HEK293 (cell line): Measurements from ENCODE around the gene EHD3.

Experiments
- CTCF ChIA-PET: fragments of 350-600 bp; formaldehyde crosslinking; extraction: SDS; loops from one replicate; lab custom pipeline; 2021; ENCODE audit warnings: antibody characterized with exemption; lab: Yijun Ruan, JAX
- POLR2A ChIA-PET: fragments of 300-600 bp; formaldehyde crosslinking; extraction: SDS; loops from one replicate; lab custom pipeline; 2020; ENCODE audit warnings: antibody characterized with exemption, inconsistent platforms; lab: Yijun Ruan, JAX
- H3K27ac ChIP-seq: fragments of 200-500 bp; sonication (Bioruptor generic); 2 replicates; pipeline ENCODE4 v1.5.1; 2014; ENCODE audit warnings: low read depth, low read length, control low read depth, inconsistent platforms; ENCODE audit errors: extremely low read depth
- H3K36me3 ChIP-seq, 2 experiments: fragments of 200-500 bp in 1 of 2; sonication (Bioruptor generic) in 1 of 2; 1 replicate in 1 of 2; 2 replicates in 1 of 2; pipeline ENCODE4 v1.5.1; 2014 to 2017; ENCODE audit warnings: inconsistent platforms in 2 of 2, low read length in 2 of 2; ENCODE audit not compliant: control insufficient read depth in 2 of 2, insufficient read depth in 1 of 2
- H3K4me1 ChIP-seq: fragments of 200-500 bp; sonication (Bioruptor generic); 2 replicates; pipeline ENCODE4 v1.5.1; 2014; ENCODE audit warnings: mild to moderate bottlenecking, low read length, inconsistent platforms; ENCODE audit not compliant: control insufficient read depth, insufficient read depth
- H3K4me3 ChIP-seq: 2 replicates; pipeline ENCODE4 v1.5.1; 2011; ENCODE audit warnings: low read depth, mild to moderate bottlenecking, control low read depth, low read length, moderate library complexity
- H3K9me3 ChIP-seq: fragments of 200-500 bp; sonication (Bioruptor generic); 2 replicates; pipeline ENCODE4 v1.5.1; 2014; ENCODE audit warnings: low read depth, low read length, inconsistent platforms; ENCODE audit not compliant: control insufficient read depth, insufficient read depth
- HOXC10 ChIP-seq: sonication (generic); formaldehyde crosslinking; IDR thresholded peaks from 2 replicates; pipeline ENCODE4 v1.8.1; 2023; ENCODE audit warnings: mild to moderate bottlenecking, missing genetic modification reagents
- KLF10 ChIP-seq: fragments of 450-650 bp; IDR thresholded peaks from 2 replicates; pipeline ENCODE4 v1.5.1; 2018; ENCODE audit warnings: missing biosample characterization, mild to moderate bottlenecking, missing genetic modification characterization
- OSR2 ChIP-seq: fragments of 450-650 bp; formaldehyde crosslinking; IDR thresholded peaks from 2 replicates; pipeline ENCODE4 v1.5.1; 2016; ENCODE audit warnings: missing biosample characterization, missing genetic modification characterization
- YY2 ChIP-seq: fragments of 450-650 bp; formaldehyde crosslinking; IDR thresholded peaks from 2 replicates; pipeline ENCODE4 v1.5.1; 2016; ENCODE audit warnings: missing biosample characterization, missing genetic modification characterization
- ZBTB1 ChIP-seq: fragments of 450-650 bp; formaldehyde crosslinking; IDR thresholded peaks from 2 replicates; pipeline ENCODE4 v1.5.1; 2016; ENCODE audit warnings: missing biosample characterization, missing genetic modification characterization
- ZBTB49 ChIP-seq: fragments of 450-650 bp; formaldehyde crosslinking; IDR thresholded peaks from 2 replicates; pipeline ENCODE4 v1.5.1; 2016; ENCODE audit warnings: missing biosample characterization, missing genetic modification characterization, low read depth
- ZBTB6 ChIP-seq: fragments of 450-650 bp; formaldehyde crosslinking; IDR thresholded peaks from 2 replicates; pipeline ENCODE4 v1.5.1; 2017; ENCODE audit warnings: missing biosample characterization, missing genetic modification characterization
- ZFP69B ChIP-seq: fragments of 450-650 bp; formaldehyde crosslinking; IDR thresholded peaks from 2 replicates; pipeline ENCODE4 v1.5.1; 2016; ENCODE audit warnings: missing biosample characterization, missing genetic modification characterization
- ZNF114 ChIP-seq: fragments of 450-650 bp; formaldehyde crosslinking; IDR thresholded peaks from 2 replicates; pipeline ENCODE4 v1.5.0; 2017; ENCODE audit warnings: missing biosample characterization, missing genetic modification characterization
- ZNF169 ChIP-seq: fragments of 450-650 bp; formaldehyde crosslinking; IDR thresholded peaks from 2 replicates; pipeline ENCODE4 v1.5.1; 2016; ENCODE audit warnings: missing biosample characterization, missing genetic modification characterization
- ZNF292 ChIP-seq: fragments of 450-650 bp; formaldehyde crosslinking; IDR thresholded peaks from 2 replicates; pipeline ENCODE4 v1.5.1; 2016; ENCODE audit warnings: low read depth, missing biosample characterization, missing genetic modification characterization, borderline replicate concordance
- ZNF473 ChIP-seq: fragments of 450-650 bp; formaldehyde crosslinking; IDR thresholded peaks from 2 replicates; pipeline ENCODE4 v1.5.1; 2017; ENCODE audit warnings: missing biosample characterization, missing genetic modification characterization
- ZNF585B ChIP-seq: fragments of 450-650 bp; formaldehyde crosslinking; IDR thresholded peaks from 2 replicates; pipeline ENCODE4 v1.5.1; 2016; ENCODE audit warnings: missing biosample characterization, missing genetic modification characterization
- ZNF621 ChIP-seq: fragments of 450-650 bp; formaldehyde crosslinking; IDR thresholded peaks from 2 replicates; pipeline ENCODE4 v1.5.1; 2017; ENCODE audit warnings: missing biosample characterization, missing genetic modification characterization
- ZNF645 ChIP-seq: fragments of 450-650 bp; formaldehyde crosslinking; IDR thresholded peaks from 2 replicates; pipeline ENCODE4; 2016; ENCODE audit warnings: missing biosample characterization, missing genetic modification characterization
- ZNF660 ChIP-seq: fragments of 450-650 bp; IDR thresholded peaks from 2 replicates; pipeline ENCODE4 v1.5.1; 2018; ENCODE audit warnings: missing biosample characterization, mild to moderate bottlenecking, missing genetic modification characterization
- ZNF785 ChIP-seq: fragments of 450-650 bp; formaldehyde crosslinking; IDR thresholded peaks from 2 replicates; pipeline ENCODE4 v1.5.1; 2016; ENCODE audit warnings: missing biosample characterization, missing genetic modification characterization
- ZSCAN23 ChIP-seq: fragments of 450-650 bp; formaldehyde crosslinking; IDR thresholded peaks from 2 replicates; pipeline ENCODE4 v1.5.1; 2016; ENCODE audit warnings: missing biosample characterization, missing genetic modification characterization
- ZXDB ChIP-seq: fragments of 450-650 bp; formaldehyde crosslinking; IDR thresholded peaks from 2 replicates; pipeline ENCODE4 v1.5.1; 2016; ENCODE audit warnings: missing biosample characterization, missing genetic modification characterization

EHD3 gene

GRCh38 chr2:31256611-31257382, 22.8 kb downstream of the EHD3 start:
- H3K9me3 ChIP-seq, result no peaks in the 10 kb centered on the region
- ChIA-PET CTCF (interaction anchor here (0.7 kb wide), 1 partner anchor 77 kb away, joined by 5 read pairs; no protein-coding TSS in a partner anchor), POLR2A (no interaction called here)
- H3K27ac ChIP-seq, result no peak overlapping the region
- 0 out of 2 replicates have a peak, but pooled peaks cover 4% of the 10 kb centered on the region for H3K4me1 ChIP-seq
- peaks cover 0 to 18% of the 10 kb centered on the region in 2 experiments; a peak in 1 of 3 replicates for H3K36me3 ChIP-seq
- TF ChIP-seq OSR2 (no peak), HOXC10 (no peak), KLF10 (no peak), YY2 (tag by site-specific recombination) (no peak), ZBTB49 (no peak), ZNF585B (tag by site-specific recombination) (no peak), ZNF621 (tag by site-specific recombination) (no peak), ZFP69B (tag by site-specific recombination) (no peak), ZBTB6 (tag by site-specific recombination) (no peak), ZBTB1 (tag by site-specific recombination) (no peak), ZNF169 (tag by site-specific recombination) (no peak), ZNF292 (tag by site-specific recombination) (no peak), ZNF473 (tag by site-specific recombination) (no peak), ZNF114 (tag by site-specific recombination) (no peak), ZSCAN23 (tag by site-specific recombination) (no peak), ZNF645 (tag by site-specific recombination) (no peak), ZXDB (tag by site-specific recombination) (no peak)
- H3K4me3 ChIP-seq, result no peak overlapping the region

GRCh38 chr2:31258351-31258750, 24.4 kb downstream of the EHD3 start:
- ChIA-PET POLR2A (no interaction called here), CTCF (interaction anchor here (1.4 kb wide), 1 partner anchor 547 kb away, joined by 3 read pairs; no protein-coding TSS in a partner anchor)
- Histone ChIP-seq H3K36me3 (peaks cover 0 to 23% of the 10 kb centered on the region in 2 experiments; a peak in 1 of 3 replicates), H3K9me3 (no peaks in the 10 kb centered on the region), H3K4me3 (no peak overlapping the region), H3K4me1 (0 out of 2 replicates have a peak, but pooled peaks cover 4% of the 10 kb centered on the region), H3K27ac (no peak overlapping the region)
- TF ChIP-seq ZNF660 (tag by site-specific recombination) (no peak), ZNF785 (tag by site-specific recombination) (no peak)
